Activated CD4-positive, alpha-beta T cell treated with anti-CD3 and anti-CD28 coated beads for 4 hours (primary cell): Measurements from ENCODE around the gene ERCC6.

Source experiments
- DNase-seq, 2 donors: peaks; one replicate each; pipeline ENCODE4 v3.0.0-alpha.2; 2020

The ERCC6 gene

GRCh38 chr10:49508654-49509053 lies 30.3 kb downstream of the ERCC6 start:
- no peak for DNase-seq

- no peak for DNase-seq
Observed at GRCh38 chr10:49508249-49508648, 30.7 kb downstream of the ERCC6 start.

GRCh38 chr10:49505589-49505988 lies 33.3 kb downstream of the ERCC6 start:
- DNase-seq, result no peak

- no peak for DNase-seq
Observed at GRCh38 chr10:49505076-49505475, 33.8 kb downstream of the ERCC6 start.

GRCh38 chr10:49504528-49504927 lies 34.4 kb downstream of the ERCC6 start:
- DNase-seq, result no peak

- no peak for DNase-seq
Observed at GRCh38 chr10:49502358-49502757, 36.6 kb downstream of the ERCC6 start.

- DNase-seq, result no peak
Observed at GRCh38 chr10:49500412-49500811, 38.5 kb downstream of the ERCC6 start.

GRCh38 chr10:49499305-49499851 lies 39.5 kb downstream of the ERCC6 start:
- no peak for DNase-seq

- DNase-seq, result no peak
Observed at GRCh38 chr10:49498425-49498824, 40.5 kb downstream of the ERCC6 start.

GRCh38 chr10:49497358-49497757 lies 41.6 kb downstream of the ERCC6 start:
- DNase-seq, result no peak

- no peak for DNase-seq
Observed at GRCh38 chr10:49488056-49488717, 50.7 kb downstream of the ERCC6 start.

GRCh38 chr10:49486738-49487137 lies 52.2 kb downstream of the ERCC6 start:
- no peak for DNase-seq

GRCh38 chr10:49486009-49486408 lies 52.9 kb downstream of the ERCC6 start:
- DNase-seq, result no peak

GRCh38 chr10:49484486-49485235 lies 54.3 kb downstream of the ERCC6 start:
- DNase-seq, result no peak

GRCh38 chr10:49478819-49479218 lies 60.1 kb downstream of the ERCC6 start:
- DNase-seq, result no peak

- DNase-seq, result no peak
Observed at GRCh38 chr10:49474901-49475300, 64.0 kb downstream of the ERCC6 start.

GRCh38 chr10:49471532-49471931 lies 67.4 kb downstream of the ERCC6 start:
- DNase-seq, result no peak

- no peak for DNase-seq
Observed at GRCh38 chr10:49465736-49466135, 73.2 kb downstream of the ERCC6 start.
